Heart left ventricle (tissue), 13 donors: ENCODE measurements around the gene LRP11.

Experiments used
- CTCF ChIP-seq, 12 donors: fragments of 200-600 bp; sonication (generic) in 4 of 12; IDR thresholded peaks; one replicate each; pipeline versions ENCODE4 v1.5.0 to v1.8.0; 2018 to 2022; ENCODE audit warnings: antibody characterized with exemption in 12 of 12, mild to moderate bottlenecking in 5 of 12
- POLR2A ChIP-seq, 2 donors: fragments of 450-650 bp; IDR thresholded peaks; one replicate each; pipeline ENCODE4 v1.6.1; 2017; ENCODE audit warnings: antibody characterized with exemption in 2 of 2, mild to moderate bottlenecking in 2 of 2, moderate library complexity in 2 of 2
- donor health status: ischemic (EF 13 %, LVEDD 7.1; RV severe dilation, severe dysfunction).
- donor health status: DM: no; HTN: yes; CAD: no.
- donor health status: DM: no; HTN: no; CAD: no.
- donor health status: ischemic (EF 25% LVEDD 6.9; RV normal size, moderate dysfunction).
- donor health status: ischemic (EF 25% LVEDD 5.7; RV mildly dilated, moderate dysfunction).
- donor health status: ischemic (EF 35%, LVEDD 5.7; RV mildly dilated, moderate dysfunction).
- donor health status: nonischemic (EF 11% LVEDD 7.7; RV severe dilation, severe dysfunction).
- donor health status: DM: yes; HTN: yes; CAD: no.
- donor health status: PGD.
- donor health status: ischemic (EF 29% LVEDD 5.4; RV normal size, mild dysfunction).
- donor health status: nonischemic (EF 23%, LVEDD 6.1; RV moderate dilation, normal function).

GRCh38 chr6:149825292-149825691 lies 38.9 kb downstream of the LRP11 start:
- TF ChIP-seq CTCF (IDR thresholded peaks at IDR 0.05) (no peak), POLR2A (IDR thresholded peaks at IDR 0.05) (no peak)
